EL (cell line): Measurements from ENCODE around the gene CCDC138.
"Not testable (repeated sequence)": the region's sequence is repeated elsewhere in the genome, so short reads cannot be mapped to it uniquely, and the experiment has no call there.

ENCODE experiments used
- DNase-seq: peaks from one replicate; pipeline ENCODE4 v3.0.0-alpha.2; 2016

The CCDC138 gene, protein sequence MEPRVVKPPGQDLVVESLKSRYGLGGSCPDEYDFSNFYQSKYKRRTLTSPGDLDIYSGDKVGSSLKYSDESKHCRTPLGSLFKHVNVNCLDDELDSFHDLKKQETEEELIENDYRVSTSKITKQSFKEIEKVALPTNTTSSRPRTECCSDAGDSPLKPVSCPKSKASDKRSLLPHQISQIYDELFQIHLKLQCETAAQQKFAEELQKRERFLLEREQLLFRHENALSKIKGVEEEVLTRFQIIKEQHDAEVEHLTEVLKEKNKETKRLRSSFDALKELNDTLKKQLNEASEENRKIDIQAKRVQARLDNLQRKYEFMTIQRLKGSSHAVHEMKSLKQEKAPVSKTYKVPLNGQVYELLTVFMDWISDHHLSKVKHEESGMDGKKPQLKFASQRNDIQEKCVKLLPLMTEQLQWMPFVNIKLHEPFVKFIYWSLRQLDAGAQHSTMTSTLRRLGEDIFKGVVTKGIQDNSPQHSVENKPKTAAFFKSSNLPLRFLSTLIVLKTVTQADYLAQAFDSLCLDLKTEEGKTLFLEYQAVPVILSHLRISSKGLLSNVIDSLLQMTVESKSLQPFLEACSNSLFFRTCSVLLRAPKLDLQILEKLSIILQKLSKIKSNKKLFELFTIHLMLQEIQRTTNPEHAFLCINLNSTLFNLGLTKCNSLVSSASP

DNA sequence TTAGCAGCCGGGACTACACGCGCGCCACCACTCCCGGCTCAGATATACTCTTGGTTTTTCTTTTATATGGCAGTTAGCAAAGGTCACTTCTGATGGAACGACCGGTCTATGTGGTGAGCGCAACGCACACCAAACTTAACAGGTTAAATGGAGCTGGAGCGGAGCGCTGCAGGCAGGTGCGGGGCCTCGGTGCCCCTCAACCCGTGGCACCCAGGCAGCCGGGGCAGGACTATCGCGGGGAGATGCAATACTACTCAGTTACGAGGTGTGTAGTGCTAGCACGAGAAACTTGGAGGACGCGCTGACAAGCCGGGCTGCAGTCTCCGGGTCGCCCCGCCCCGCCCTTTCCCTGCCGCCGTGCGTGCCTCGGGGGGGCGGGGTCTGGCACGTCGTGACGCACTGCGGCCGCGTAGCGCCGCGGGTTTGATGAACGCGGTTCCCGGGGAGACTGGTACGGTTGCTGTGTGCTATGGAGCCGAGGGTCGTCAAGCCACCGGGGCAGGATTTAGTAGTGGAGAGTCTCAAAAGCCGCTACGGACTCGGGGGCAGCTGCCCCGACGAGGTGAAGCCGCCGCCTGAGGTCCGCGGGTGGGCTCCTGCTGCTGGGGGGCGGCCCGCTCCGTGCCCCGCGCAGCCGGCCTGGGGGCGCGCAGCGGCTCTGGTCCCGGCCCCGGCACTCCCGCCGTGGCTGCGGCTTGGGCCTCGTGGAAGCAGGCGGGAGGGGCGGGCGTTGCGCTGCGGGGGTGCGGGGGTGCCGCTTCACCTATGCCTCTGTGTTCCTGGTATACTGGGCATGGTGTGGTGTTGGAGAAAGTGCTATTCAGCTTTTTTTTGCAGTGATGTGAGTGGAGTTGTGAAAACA is at the start of gene CCDC138:
Gene CCDC138 (plus strand): TSS at position 418 of the 862 bp plus-strand sequence. CDS start 52 bp downstream, at position 470.
- peak; percentile 91 for DNase-seq

DNA sequence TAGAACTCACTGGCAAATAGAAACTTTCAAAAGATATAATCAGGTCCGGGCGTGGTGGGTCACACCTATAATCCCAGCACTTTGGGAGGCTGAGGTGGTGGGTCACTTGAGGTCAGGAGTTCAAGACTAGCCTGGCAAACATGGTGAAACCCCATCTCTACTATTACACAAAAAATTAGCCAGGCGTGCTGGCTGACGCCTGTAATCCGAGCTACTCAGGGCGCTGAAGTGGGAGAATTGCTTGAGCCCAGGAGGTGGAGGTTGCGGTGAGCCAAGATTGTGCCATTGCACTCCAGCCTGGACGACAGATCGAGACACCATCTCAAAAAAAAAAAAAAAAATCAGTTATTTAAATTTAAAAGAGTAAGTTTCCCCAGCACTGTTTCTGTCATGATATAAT is 28.6 kb upstream of the CCDC138 start:
- DNase-seq = not testable (repeated sequence)

DNA sequence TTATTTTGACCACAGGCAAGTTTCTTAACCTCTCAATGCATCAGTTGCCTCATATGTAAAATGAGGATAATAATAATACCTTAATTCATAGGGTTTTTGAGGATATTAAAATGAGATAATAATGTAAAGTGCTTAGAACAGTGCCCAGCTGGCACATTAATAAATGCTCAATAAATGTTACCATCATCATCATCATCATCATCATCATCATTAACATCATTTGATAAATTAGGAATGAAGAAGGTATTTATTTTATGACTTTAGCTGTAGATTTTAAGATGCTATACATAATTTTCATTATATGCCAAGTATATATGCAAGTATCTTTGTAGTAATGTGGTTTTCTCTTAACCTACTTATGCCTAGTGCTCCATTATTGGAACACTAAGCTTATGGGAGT is 24.0 kb upstream of the CCDC138 start:
- DNase-seq = not testable (repeated sequence)

DNA sequence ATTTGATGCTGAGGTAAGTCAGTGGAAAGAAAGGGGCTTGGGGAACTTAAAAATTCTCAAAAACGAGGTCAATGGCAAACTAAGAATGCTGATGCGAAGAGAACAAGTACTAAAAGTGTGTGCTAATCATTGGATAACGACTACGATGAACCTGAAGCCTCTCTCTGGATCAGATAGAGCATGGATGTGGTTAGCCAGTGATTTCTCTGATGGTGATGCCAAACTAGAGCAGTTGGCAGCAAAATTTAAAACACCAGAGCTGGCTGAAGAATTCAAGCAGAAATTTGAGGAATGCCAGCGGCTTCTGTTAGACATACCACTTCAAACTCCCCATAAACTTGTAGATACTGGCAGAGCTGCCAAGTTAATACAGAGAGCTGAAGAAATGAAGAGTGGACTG is 19.9 kb upstream of the CCDC138 start:
- not testable (repeated sequence) for DNase-seq

DNA sequence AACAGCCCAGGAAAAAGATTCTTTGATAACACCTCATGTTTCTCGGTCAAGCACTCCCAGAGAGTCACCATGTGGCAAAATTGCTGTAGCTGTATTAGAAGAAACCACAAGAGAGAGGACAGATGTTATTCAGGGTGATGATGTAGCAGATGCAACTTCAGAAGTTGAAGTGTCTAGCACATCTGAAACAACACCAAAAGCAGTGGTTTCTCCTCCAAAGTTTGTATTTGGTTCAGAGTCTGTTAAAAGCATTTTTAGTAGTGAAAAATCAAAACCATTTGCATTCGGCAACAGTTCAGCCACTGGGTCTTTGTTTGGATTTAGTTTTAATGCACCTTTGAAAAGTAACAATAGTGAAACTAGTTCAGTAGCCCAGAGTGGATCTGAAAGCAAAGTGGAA is 18.7 kb upstream of the CCDC138 start:
- not testable (repeated sequence) for DNase-seq

DNA sequence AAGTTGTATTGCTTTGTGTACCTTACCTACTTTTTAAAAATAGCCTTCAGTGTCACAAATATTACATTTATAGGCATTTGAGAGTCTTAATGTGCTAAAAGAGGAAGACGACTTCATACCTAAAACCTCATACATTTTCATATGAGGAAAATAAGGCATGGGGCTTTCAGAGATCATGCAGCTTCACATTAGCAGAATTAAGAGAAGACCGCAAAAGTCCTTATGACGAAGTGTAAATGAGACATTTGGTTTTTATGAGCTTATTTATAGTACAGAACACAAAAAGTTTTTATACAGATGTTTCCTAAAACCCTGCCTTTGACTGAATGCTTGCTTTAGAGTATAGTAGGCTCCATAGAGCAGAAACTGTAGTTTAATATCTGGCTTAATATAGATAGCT is 10.1 kb upstream of the CCDC138 start:
- no peak for DNase-seq

DNA sequence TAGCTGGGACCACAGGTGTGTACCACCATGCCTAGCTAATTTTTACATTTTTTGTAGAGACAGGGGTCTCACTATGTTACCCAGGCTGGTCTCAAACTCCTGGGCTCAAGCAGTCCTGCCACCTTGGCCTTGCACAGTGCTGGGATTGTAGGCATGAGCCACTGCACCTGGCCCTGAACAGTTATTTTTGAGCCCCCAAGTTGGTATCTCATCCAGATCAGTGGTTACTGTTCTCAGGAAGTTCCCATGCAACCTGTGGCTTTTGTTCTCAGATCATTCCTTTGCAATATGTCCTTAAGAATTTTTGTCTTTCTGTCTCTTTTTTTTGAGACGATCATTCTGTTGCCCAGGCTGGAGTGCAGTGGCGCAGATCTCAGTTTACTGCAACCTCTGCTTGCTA is 7.7 kb upstream of the CCDC138 start:
- no peak for DNase-seq

DNA sequence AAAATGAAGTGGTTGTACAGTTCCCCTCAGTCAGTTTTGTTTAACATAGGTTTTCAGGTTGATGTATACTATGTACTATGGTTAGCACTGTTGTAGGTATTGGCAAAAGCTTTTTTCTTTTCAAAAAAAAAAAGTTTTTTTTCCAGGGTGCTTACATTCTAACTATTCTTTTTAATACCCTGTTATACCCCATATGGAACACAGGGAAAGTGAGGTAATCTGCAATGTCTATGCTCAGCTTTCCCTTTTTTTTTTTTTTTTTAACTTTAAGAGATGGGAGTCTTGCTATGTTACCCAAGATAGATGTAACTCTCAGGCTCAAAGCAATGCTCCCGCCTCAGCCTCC is 590 bp upstream of the CCDC138 start:
- DNase-seq = no peak

DNA sequence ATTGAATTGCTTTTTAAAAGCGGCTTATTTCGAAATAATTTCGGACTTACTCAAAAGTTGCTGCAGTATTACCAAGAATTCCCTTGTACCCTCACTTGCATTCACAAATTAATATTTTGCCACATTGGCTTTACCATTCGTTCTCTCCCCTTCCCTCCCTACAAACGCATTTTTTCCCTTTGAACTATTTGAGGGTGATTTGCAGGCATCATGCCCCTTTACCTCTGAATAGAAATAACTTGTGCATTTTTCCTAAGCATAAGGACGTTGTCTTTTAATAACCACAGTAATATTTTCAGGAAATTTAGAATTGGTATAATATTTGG is 608 bp downstream of the CCDC138 start:
- no peak for DNase-seq

DNA sequence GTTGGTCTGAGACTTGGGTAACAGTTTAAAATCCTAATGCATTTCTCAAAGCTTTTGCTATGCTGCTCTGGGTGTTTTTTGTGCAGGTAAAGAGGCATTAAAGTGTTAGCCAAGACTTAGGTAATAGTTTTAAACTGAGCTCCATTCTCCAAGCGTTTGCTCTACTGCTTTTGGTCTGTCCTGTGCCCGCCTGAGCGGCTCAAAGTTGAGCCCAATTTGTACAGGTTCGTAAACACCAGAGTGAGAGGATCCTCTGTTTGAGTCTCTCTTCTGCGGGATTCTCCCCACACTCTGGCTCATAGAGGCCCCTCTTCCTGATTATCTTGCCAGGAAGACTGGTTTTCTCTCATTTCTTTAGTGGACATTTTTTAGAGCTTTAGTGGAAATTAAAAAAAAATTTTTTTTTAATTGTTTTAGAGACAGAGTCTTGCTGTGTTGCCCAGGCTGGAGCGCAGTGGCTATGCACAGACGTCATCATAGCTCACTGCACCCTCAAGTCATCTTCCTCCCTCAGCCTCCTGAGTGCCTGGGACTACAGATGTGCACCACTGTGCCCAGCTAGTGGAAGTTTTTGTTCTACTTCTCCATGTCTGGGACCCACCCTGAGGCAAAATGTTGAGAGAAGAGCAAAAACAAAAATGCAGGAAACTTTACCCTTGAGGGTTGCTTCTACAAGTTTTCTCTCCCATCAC is 16.6 kb downstream of the CCDC138 start:
- no peak for DNase-seq

DNA sequence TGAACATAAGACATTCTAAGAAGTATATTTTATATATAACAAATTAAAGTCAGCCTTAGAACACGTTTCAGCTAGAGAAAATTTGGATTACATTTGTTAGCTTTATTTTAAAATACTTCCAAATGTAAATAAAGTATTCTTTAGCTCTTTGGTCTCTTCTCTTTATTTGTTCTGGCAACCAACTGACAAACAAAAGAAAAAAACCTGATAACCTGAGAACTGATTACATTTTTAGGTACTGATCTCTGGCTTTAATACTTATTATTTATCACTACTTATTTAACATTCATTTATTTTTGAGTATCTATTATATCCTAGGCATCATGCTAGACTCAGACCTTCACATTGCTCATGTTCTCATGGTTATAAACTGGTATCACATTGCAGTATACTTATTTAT is 18.5 kb downstream of the CCDC138 start:
- no peak for DNase-seq

DNA sequence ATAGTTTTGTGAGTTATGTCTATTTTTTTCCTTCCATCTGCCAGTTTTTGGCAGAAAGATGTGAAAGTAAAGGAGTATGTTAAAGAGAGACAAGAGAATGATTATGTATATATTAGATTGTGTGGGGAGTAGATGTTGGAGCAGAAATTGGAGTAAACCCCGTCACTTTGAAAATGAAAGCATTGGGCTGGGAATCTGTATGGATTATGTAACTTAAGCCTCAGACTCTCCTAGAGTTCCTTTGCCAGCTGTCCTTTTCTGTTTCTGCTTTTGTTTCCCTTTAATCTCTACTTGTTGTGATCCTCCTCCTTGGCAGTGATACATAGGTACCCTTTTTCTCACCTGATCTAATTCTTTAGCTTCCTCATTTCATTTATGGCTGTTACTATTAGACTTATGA is 19.2 kb downstream of the CCDC138 start:
- no peak for DNase-seq

DNA sequence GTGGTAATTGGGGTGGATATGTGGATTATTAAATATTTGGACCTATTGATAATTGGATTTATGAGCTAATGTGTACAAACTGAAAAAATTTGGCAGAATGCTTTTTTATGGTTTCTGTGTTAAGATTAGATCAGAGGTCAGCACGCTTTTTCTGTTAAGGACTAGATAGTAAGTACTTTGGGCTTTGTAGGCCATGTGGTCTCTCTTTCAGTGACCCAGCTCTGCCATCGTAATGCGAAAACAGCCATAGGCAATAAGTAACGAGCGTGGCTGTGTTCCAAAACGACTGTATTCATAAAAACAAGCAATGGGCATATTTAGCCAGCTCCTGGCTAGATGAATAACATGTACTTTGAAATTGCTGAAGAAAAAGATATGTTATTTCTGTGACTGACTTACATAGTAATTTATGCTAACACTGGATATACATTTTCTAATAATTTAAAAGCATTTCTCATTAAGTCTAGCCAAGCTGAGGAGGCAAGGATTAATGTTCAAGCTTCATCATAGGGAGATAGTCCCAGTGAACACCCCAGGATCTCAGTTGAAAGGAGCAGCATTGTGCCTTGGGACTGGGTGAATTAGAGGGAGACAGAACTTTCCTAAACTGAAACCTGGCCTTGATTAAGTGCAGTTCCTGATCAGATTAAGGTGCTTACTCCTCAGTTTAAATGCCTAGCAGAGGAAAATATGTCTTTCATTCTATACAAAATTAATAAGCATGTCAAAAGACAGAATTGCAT is 20.0 kb downstream of the CCDC138 start:
- no peak for DNase-seq

DNA sequence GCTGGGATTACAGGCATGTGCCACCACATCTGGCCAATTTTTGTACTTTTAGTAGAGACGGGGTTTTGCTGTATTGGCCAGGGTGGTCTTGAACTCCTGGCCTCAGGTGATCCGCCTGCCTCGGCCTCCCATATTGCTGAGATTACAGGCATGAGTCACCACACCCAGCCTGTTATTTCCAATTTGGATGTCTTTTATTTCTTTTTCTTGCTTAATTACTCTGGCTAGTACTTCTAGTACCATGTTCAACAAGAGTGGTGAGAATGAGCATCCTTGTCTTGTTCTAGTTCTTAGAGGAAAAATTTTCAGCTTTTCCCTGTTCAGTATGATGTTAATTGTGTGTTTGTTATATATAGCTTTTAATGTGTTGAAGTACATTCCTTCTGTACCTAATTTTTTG is 23.4 kb downstream of the CCDC138 start:
- no peak for DNase-seq

DNA sequence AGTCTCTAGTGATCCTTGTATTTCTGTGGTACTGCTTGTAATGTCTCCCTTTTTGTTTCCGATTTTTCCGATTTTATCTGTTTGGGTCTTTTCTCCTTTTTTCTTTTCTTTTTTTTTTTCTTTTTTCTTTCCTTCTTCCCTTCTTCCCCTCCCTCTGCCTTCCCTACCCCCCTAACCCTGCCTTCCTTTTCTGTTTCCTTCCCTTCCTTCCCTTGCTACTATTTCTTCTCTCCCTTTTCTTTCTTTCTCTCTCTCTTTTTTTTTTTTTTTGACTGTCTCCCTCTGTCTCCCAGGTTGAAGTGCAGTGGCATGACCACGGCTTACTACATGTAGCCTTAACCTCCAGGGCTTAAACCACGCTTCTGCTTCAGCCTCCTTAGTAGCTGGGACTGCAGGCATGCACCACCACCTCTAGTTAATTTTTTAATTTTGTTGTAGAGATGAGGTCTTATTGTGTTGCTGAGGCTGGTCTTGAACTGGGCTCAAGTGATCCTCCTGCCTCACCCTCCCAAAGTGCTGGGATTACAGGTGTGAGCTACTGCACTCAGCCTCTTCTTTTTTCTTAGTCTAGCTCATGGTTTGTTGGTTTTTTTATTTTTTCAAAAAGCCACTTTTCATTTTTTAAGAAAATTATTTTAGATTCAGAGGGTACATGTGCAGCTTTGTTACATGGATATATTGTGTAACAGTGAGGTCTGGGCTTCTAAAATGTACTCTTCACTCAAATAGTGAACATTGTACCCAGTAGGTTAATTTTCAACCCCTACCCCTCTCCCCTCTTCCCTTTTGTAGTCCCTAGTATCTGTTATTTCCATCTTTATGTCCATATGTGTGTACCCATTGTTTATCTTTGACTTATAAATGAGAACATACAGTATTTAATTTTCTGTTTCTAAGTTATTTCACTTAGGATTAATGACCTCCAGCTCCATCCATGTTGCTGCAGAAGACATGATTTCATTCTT is 24.7 kb downstream of the CCDC138 start:
- DNase-seq = no peak

DNA sequence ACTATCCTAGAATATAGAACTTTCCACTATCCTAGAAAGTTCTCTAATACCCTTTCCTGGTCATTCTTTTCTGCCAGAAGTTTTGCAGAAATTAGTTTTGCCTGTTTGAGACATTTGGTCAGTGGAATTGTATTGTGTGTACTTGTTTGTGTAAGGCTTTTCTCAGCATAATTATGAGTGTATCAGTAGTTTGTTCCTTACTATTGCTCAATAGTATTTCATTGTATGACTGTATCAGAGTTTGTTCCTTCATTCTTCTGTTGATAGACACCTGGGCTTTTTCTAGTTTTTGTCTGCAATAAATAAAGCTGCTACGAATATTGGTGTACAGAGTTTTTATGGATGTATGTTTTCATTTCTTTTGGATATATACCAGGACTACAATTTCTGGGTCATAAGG is 27.2 kb downstream of the CCDC138 start:
- DNase-seq = no peak

DNA sequence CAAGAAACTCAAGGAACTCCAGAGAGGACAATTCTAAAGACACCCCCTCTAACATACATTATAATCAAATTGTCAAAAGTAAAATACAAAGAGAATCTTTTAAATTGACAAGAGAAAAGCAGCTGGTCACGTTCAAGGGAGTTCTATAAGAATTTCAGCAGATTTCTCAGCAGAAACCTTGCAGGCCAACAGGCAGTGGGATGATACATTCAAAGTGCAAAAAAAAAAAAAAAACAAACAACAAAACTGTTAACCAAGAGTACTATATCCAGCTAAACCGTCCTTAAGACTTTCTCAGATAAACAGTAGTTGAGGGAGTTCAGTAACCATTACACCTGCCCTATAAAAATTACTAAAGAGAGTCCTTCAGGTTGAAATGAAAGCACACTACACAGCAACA is 33.9 kb downstream of the CCDC138 start:
- DNase-seq = no peak

DNA sequence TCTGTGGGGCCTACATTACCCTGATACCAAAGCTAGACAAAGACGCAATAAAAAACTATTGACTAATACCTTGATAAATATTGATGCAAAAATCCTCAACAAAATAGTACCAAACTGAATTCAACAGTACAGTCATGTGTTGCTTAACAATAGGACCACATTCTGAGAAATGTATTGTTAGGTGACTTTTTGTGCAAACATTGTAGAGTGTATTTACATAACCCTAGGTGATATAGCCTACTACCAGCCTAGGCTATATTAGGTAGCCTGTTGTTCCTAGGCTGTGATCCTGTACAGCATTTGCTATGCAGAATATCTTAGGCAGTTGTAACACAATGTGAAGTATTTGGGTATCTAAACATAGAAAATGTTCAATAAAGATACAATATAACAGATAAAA is 36.7 kb downstream of the CCDC138 start:
- no peak for DNase-seq

DNA sequence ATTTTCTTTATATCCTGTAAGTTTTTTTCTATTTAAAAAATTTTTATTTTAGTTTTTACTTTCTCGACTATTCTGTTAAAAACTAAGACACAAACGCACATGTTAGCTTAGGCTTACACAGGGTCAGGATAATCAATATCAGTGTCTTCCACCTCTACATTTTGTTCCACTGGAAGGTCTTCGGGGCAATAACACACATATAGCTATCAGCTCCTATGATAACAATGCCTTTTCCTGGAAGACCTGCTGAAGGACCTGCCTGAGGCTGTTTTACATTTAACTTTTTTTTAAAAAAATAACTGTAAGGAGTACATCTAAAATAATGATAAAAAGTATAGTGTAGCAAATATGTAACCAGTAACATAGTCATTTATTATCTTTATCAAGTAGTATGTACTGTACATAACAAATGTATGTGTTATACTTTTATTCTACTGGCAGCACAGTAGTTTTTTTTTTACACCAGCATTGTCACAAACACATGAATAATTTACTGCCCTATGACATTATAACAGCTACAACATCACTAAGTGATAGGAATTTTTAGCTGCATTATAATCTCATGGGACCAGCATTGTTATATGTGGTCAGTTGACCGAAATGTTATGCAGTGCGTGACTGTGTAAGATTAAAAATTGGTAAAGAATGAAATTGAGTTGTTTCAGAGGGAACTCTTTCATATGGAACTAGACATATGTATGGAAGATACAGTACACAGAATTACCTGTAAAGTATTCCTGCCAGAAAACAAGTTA is 37.9 kb downstream of the CCDC138 start:
- DNase-seq = no peak

DNA sequence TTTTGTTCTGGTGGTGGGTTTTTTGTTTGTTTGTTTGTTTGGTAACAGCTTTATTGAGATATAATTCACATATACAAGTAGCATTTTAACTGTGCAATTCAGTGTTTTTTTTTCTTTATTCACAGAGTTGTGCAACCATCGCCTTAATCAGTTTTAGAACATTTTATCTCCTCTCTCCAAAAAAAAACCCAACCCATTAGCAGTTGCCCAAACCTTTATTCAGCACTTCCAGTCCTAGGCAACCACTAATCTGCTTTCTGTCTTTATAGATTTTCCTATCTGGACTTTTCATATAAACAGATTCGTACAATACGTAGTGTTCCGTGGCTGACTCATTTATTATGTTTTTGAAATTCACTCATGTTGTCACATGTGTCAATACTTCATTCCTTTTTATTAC is 38.7 kb downstream of the CCDC138 start:
- DNase-seq = no peak
